GM12878 (cell line): Measurements from ENCODE around the gene PPP2R3C. TPM values are rescaled to one million over a fixed set of nuclear protein-coding genes. Genes with fewer than 3 reads are reported as not detected.
"Not testable (repeated sequence)": the region's sequence is repeated elsewhere in the genome, so short reads cannot be mapped to it uniquely, and the experiment has no call there.

Experiments used
- ATAC-seq: fragments of 200-7000 bp; cut with Tn5 transposase; 3 replicates; pipeline ENCODE4 v1.9.1; 2020; ENCODE audit warnings: mild to moderate bottlenecking, moderate library complexity
- BruUV-seq: library from RNA; stranded (reverse); fragments of 400-500 nt; replicated peaks from 2 replicates; lab custom pipeline; 2021; lab: Mats Ljungman, UMichigan
- CTCF ChIA-PET: fragments of 300-600 bp; sonication (Branson Sonifier 250); formaldehyde crosslinking; extraction: SDS; loops from one replicate; lab custom pipeline; 2021; ENCODE audit warnings: inconsistent platforms; lab: Yijun Ruan, JAX
- POLR2A ChIA-PET: fragments of 350-600 bp; formaldehyde crosslinking; extraction: SDS; loops from one replicate; lab custom pipeline; 2021; ENCODE audit warnings: inconsistent platforms; lab: Charles Lee
- RAD21 ChIA-PET: fragments of 300-600 bp; sonication (Branson Sonifier 250); formaldehyde crosslinking; loops from one replicate; lab custom pipeline; 2023; ENCODE audit warnings: antibody characterized with exemption; ENCODE audit not compliant: unreplicated experiment; lab: Charles Lee
- SMC1A ChIA-PET: fragments of 300-600 bp; sonication (Branson Sonifier 250); formaldehyde crosslinking; loops from one replicate; lab custom pipeline; 2023; ENCODE audit not compliant: unreplicated experiment, uncharacterized antibody; lab: Charles Lee
- DNase-seq: peaks from one replicate; pipeline ENCODE4 v3.0.0-alpha.2; 2011; ENCODE audit warnings: low read depth, low spot score
- FAIRE-seq: peaks from 3 replicates; lab custom pipeline; 2011; peaks lifted over from hg19 to GRCh38; lab: Jason Lieb, UNC
- H2AFZ ChIP-seq: 2 replicates; pipeline ENCODE4 v1.6.0; 2011; ENCODE audit warnings: low read depth, low read length, control low read depth; ENCODE audit not compliant: control insufficient read depth
- H3K27ac ChIP-seq: 2 replicates; pipeline ENCODE4 v1.5.1; 2011; ENCODE audit warnings: control low read depth; ENCODE audit not compliant: control insufficient read depth, insufficient read depth
- H3K27me3 ChIP-seq, 2 experiments: replicated peaks in 1 of 2; 2 replicates each; pipeline versions ENCODE4 v1.6.0 to v1.6.1; 2011; ENCODE audit warnings: low read length in 1 of 2; ENCODE audit not compliant: control insufficient read depth in 2 of 2, insufficient read depth in 2 of 2
- H3K36me3 ChIP-seq, 2 experiments: 2 replicates each; pipeline ENCODE4 v1.5.1; 2011; ENCODE audit warnings: low read length in 1 of 2; ENCODE audit not compliant: control insufficient read depth in 2 of 2, insufficient read depth in 2 of 2
- H3K4me1 ChIP-seq: 2 replicates; pipeline ENCODE4 v1.6.1; 2011; ENCODE audit warnings: mild to moderate bottlenecking, low read length, moderate library complexity, mixed read lengths; ENCODE audit not compliant: control insufficient read depth, insufficient read depth
- H3K4me2 ChIP-seq: 2 replicates; pipeline ENCODE4 v1.6.0; 2011; ENCODE audit warnings: control low read depth; ENCODE audit not compliant: control insufficient read depth, insufficient read depth
- H3K4me3 ChIP-seq: fragments of 200-600 bp; sonication (generic); 2 replicates; pipeline ENCODE4 v1.5.1; 2016
- H3K79me2 ChIP-seq: 2 replicates; pipeline ENCODE4 v1.6.0; 2011; ENCODE audit warnings: low read length; ENCODE audit not compliant: control insufficient read depth, insufficient read depth
- H3K9ac ChIP-seq: 2 replicates; pipeline ENCODE4 v1.8.0; 2011; ENCODE audit warnings: low read length, control low read depth, mixed read lengths; ENCODE audit not compliant: control insufficient read depth, insufficient read depth
- H3K9me3 ChIP-seq: replicated peaks from 3 replicates; pipeline ENCODE4 v1.5.1; 2011; ENCODE audit warnings: mild to moderate bottlenecking, low read length; ENCODE audit not compliant: control insufficient read depth, insufficient read depth
- H4K20me1 ChIP-seq: 2 replicates; pipeline ENCODE4 v1.6.0; 2011; ENCODE audit not compliant: control insufficient read depth, insufficient read depth
- ASH2L ChIP-seq: fragments of 300-600, 200-600 bp; sonication (generic); IDR thresholded peaks from 2 replicates; pipeline ENCODE4 v1.6.1; 2017; ENCODE audit warnings: low read depth, mild to moderate bottlenecking, borderline replicate concordance
- CHD4 ChIP-seq: fragments of 200-600 bp; sonication (generic); IDR thresholded peaks from 2 replicates; pipeline ENCODE4 v1.6.1; 2016; ENCODE audit warnings: mild to moderate bottlenecking
- ZSCAN29 ChIP-seq: fragments of 450-650 bp; IDR thresholded peaks from 2 replicates; pipeline ENCODE4 v1.6.1; 2017; ENCODE audit warnings: mild to moderate bottlenecking, moderate library complexity
- WGBS: methylation state at CpG from one replicate; pipeline ENCODE4 v1.1.6; 2016; ENCODE audit warnings: low lambda C conversion rate; ENCODE audit not compliant: insufficient replicate concordance, insufficient coverage; ENCODE audit errors: missing lambda C conversion rate; 5-methylcytosine and 5-hydroxymethylcytosine counted together
- in situ Hi-C: fragments of 300-500 bp; cut with MboI; formaldehyde crosslinking; loops from 9 replicates; pipeline ENCODE4 v1.14.3; 2018; ENCODE audit warnings: mixed read lengths
- intact Hi-C: fragments of 100-400 bp; cut with micrococcal nuclease; formaldehyde crosslinking; loops from one replicate; pipeline ENCODE4 v1.14.2; 2022; ENCODE audit not compliant: unreplicated experiment
- polyA plus RNA-seq, 11 experiments: library from polyadenylated mRNA; depleted of rRNA in 4 of 11; unstranded in 6 of 11; stranded (reverse) in 5 of 11; fragments of >200 nt; fragmentation: Nextera tagmentation in 4 of 11; fragmentation: Illumina TruSeq in 1 of 11; extraction: Ambion mirVana in 4 of 11; extraction: Trizol in 1 of 11; gene quantifications; 1 replicate in 1 of 11; 2 replicates in 10 of 11; pipeline versions ENCODE4 v1.2.1 to v1.2.3, GENCODE V29; 2011 to 2016; ENCODE audit warnings: inconsistent platforms in 2 of 11, missing spikeins in 2 of 11, low read depth in 1 of 11
- total RNA-seq, 4 experiments: library from RNA; depleted of rRNA in 3 of 4; stranded (reverse); fragments of >200 nt in 3 of 4; fragmentation: Illumina TruSeq in 1 of 4; extraction: Trizol in 1 of 4; gene quantifications; 2 replicates each; pipeline versions ENCODE4 v1.2.1 to v1.2.3, GENCODE V29; 2013 to 2021

The PPP2R3C gene
- total and polyA plus RNA-seq, 10 of the 15 experiments (the other 5 are each of a cell fraction or from before 2014, with no cell fraction given), result 27.6 to 80.5 (median 42.9) TPM

DNA sequence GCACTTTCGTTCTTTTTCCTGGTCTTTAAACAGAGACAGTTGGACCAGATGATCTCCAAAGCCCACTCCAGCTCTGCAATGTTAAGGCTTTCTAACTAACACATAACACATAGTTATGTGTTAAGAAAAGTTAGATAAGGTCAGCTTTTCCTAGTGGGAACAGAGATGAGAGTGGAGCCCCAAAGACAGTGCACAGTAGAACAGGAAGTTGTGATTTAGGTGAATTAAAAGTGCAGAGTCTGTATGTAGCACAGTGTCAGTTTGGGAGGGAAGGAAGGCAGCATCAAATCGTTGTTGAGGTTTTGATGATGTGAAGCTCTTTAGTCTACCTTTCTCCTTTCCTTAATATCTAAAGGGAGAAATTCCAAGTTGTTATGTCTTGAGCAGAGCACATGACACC lies 32.2 kb upstream of the PPP2R3C start:
- BruUV-seq, result no TSS peak
- POLR2A ChIA-PET, result interaction anchor here (1.0 to 1.6 kb wide), 3 partner anchors 8 to 258 kb away, joined by 4 to 9 read pairs (median 4); no protein-coding TSS in a partner anchor

DNA sequence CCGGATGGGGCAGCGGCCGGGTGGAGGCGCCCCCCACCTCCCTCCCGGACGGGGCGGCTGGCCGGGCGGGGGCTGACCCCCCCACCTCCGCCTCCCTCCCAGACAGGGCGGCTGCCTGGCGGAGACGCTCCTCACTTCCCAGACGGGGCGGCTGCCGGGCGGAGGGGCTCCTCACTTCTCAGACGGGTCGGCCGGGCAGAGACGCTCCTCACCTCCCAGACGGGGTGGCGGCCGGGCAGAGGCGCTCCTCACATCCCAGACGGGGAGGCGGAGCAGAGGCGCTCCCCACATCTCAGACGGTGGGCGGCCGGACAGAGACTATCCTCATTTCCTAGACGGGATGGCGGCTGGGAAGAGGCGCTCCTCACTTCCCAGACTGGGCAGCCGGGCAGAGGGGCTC lies 30.7 kb upstream of the PPP2R3C start:
- intact Hi-C loops, H3K9ac ChIP-seq, ATAC-seq, H3K36me3 ChIP-seq, H3K27me3 ChIP-seq, POLR2A ChIA-PET, H4K20me1 ChIP-seq, CTCF ChIA-PET, H2AFZ ChIP-seq, H3K27ac ChIP-seq, H3K4me3 ChIP-seq, DNase-seq, H3K79me2 ChIP-seq, SMC1A ChIA-PET, H3K4me1 ChIP-seq, H3K9me3 ChIP-seq, RAD21 ChIA-PET, BruUV-seq, in situ Hi-C loops, FAIRE-seq, H3K4me2 ChIP-seq: not testable (repeated sequence)
- 99% methylated on average over 14 of the region's 35 CpGs for WGBS

More for the DNA sequence above, 32.2 kb upstream of the PPP2R3C start:
- ChIA-PET SMC1A (interaction anchor here (0.7 to 5.9 kb wide), 10 partner anchors 8 to 267 kb away, joined by 3 to 41 read pairs (median 7); partner anchors contain the start of gene NFKBIA), CTCF (interaction anchor here (1.0 to 3.4 kb wide), 5 partner anchors 9 to 262 kb away, joined by 3 to 28 read pairs (median 10); no protein-coding TSS in a partner anchor), RAD21 (interaction anchor here (0.6 to 2.7 kb wide), 6 partner anchors 9 to 138 kb away, joined by 3 to 10 read pairs (median 4); partner anchors contain the start of gene PSMA6)
- H3K9ac ChIP-seq, result no peak overlapping the region
- intact Hi-C loops, result no loop called here
- H2AFZ ChIP-seq, result no peak overlapping the region; the same call in 1 of the 2 replicates
- no peak overlapping the region for H3K27ac ChIP-seq
- no peaks in the 10 kb centered on the region for H3K9me3 ChIP-seq
- ATAC-seq, result no peak
- H3K4me1 ChIP-seq, result peaks cover 8% of the 10 kb centered on the region; the same call in 1 of the 2 replicates
- no peak for TF ChIP-seq ZSCAN29
- no peak for TF ChIP-seq CHD4
- TF ChIP-seq ASH2L, result no peak
- peaks cover 1% of the 10 kb centered on the region for H3K79me2 ChIP-seq
- FAIRE-seq, result no peak
- in situ Hi-C loops, result no loop called here
- H4K20me1 ChIP-seq, result no peaks in the 10 kb centered on the region
- H3K36me3 ChIP-seq, result 0 out of 4 replicates have a peak, but pooled peaks cover 1 to 2% of the 10 kb centered on the region in 2 experiments
- no peak for DNase-seq
- WGBS, result 76% methylated on average over 2 of the region's 2 CpGs
- no peak overlapping the region for H3K4me2 ChIP-seq
- H3K4me3 ChIP-seq, result no peak overlapping the region
- no peaks in the 10 kb centered on the region for H3K27me3 ChIP-seq
